ENCODE data around the gene SFRP2.

SFRP2 gene

GRCh38 chr4:153765894-153766293, 23.0 kb downstream of the SFRP2 start:
- DNase-seq (ENCODE audit: low read depth) = no peak
- H3K4me3 ChIP-seq (ENCODE audit: low read depth, low read length) = no peak overlapping the region
- no peak for TF ChIP-seq CTCF (IDR thresholded peaks at IDR 0.05; ENCODE audit: low read depth, low read length)
- no peak for TF ChIP-seq MYC (IDR thresholded peaks at IDR 0.05; ENCODE audit: low read depth, low read length)
- TF ChIP-seq POLR2A (IDR thresholded peaks at IDR 0.05; ENCODE audit: extremely low read depth, insufficient read length) = no peak
- no peak for TF ChIP-seq MAX (IDR thresholded peaks at IDR 0.05; ENCODE audit: low read depth, low read length)

GRCh38 chr4:153764601-153765368, 24.1 kb downstream of the SFRP2 start:
- TF ChIP-seq MYC (IDR thresholded peaks at IDR 0.05; ENCODE audit: low read depth, low read length) (no peak), CTCF (IDR thresholded peaks at IDR 0.05; ENCODE audit: low read depth, low read length) (no peak), POLR2A (IDR thresholded peaks at IDR 0.05; ENCODE audit: extremely low read depth, insufficient read length) (no peak), MAX (IDR thresholded peaks at IDR 0.05; ENCODE audit: low read depth, low read length) (no peak)
- no peak overlapping the region for H3K4me3 ChIP-seq (ENCODE audit: low read depth, low read length)
- DNase-seq (ENCODE audit: low read depth) = peak; percentile 39

- no peak for TF ChIP-seq MAX (IDR thresholded peaks at IDR 0.05; ENCODE audit: low read depth, low read length)
- TF ChIP-seq CTCF (IDR thresholded peaks at IDR 0.05; ENCODE audit: low read depth, low read length) = peak; percentile 25
- H3K4me3 ChIP-seq (ENCODE audit: low read depth, low read length) = no peak overlapping the region
- DNase-seq (ENCODE audit: low read depth) = peak; percentile 53
These were observed 25.5 kb downstream of the SFRP2 start for GRCh38 chr4:153763404-153763803.

- TF ChIP-seq MYC (IDR thresholded peaks at IDR 0.05; ENCODE audit: low read depth, low read length) (no peak), CTCF (IDR thresholded peaks at IDR 0.05; ENCODE audit: low read depth, low read length) (no peak), POLR2A (IDR thresholded peaks at IDR 0.05; ENCODE audit: extremely low read depth, insufficient read length) (no peak)
- DNase-seq (ENCODE audit: low read depth) = no peak
- no peak within 1 kb of the TSS for H3K4me3 ChIP-seq (ENCODE audit: low read depth, low read length)
These were observed 29.2 kb downstream of the SFRP2 start, which contains the start of gene RNF175 for GRCh38 chr4:153759407-153760316. TSS of gene RNF175 (minus strand) at chr4:153760024. CDS start at chr4:153759862, 162 bp downstream.

GRCh38 chr4:153758688-153759406, 30.0 kb downstream of the SFRP2 start:
- TF ChIP-seq MAX (IDR thresholded peaks at IDR 0.05; ENCODE audit: low read depth, low read length) (no peak), POLR2A (IDR thresholded peaks at IDR 0.05; ENCODE audit: extremely low read depth, insufficient read length) (no peak), MYC (IDR thresholded peaks at IDR 0.05; ENCODE audit: low read depth, low read length) (no peak), CTCF (IDR thresholded peaks at IDR 0.05; ENCODE audit: low read depth, low read length) (no peak)
- no peak overlapping the region for H3K4me3 ChIP-seq (ENCODE audit: low read depth, low read length)
- no peak for DNase-seq (ENCODE audit: low read depth)
